ENCODE measurements around the gene RPRD1B. TPM values are rescaled to one million over a fixed set of nuclear protein-coding genes. Genes with fewer than 3 reads are reported as not detected.

The RPRD1B gene
- polyA plus RNA-seq, 2 of the 4 experiments (the other 2 are of a cell fraction), result 16.4 to 28.4 TPM

DNA sequence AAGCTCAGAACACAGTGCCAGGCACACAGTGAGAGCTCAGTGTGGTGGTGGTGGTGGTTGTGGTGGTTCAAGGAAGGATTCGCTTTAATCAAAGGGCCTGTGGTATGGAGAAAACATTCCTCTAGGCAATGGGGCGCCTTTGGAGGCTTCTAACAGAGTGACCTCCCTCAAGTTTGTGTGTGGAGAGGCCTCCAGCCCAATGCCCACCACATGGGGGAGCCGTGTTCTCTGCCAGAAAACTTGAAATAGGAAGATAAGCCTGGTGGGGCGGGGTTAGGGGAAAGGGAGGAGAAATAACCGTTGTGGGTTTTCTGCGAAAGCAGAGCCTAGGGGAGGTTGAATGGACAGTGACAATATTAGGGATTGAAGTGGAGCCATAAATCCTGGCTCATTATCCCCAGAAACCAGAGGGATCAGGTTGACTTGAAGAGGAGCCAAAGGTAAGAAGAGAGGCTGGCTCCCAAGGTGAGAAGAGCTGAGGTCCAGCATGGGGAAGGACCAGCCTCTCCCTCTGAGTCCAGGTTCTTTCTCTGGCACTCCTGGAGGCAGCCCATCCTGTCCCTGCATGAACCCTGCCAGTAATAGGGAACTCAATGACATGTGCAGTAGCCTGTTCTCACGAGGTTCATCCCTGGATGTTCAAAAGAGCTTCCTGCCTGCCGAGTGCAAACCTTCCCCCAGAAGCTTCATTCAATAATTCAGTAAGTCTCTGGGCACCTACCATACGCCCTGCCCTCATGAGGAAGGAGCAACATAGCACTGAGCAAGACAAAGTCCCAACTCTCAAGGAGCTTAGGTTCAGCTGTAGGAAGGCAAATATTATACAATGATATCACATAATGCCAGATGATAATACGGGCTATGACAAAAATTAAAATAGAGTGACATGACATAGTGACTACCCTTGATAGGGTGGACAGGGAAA, 80.1 kb downstream of the RPRD1B start:
- WGBS (ENCODE audit: missing lambda C conversion rate), result 59% methylated on average over 10 of the region's 10 CpGs
- Histone ChIP-seq H3K9me3 (no peaks in the 10 kb centered on the region), H3K27ac (peak overlapping the region; percentile 80 to 88), H3K4me1 (peaks cover 60% of the 10 kb centered on the region), H3K4me3 (no peak overlapping the region), H3K4me2 (peak overlapping the region; percentile 28; the same call in 1 of the 3 replicates)
- peak in 1 of 2 experiments; percentile 67 for DNase-seq (ENCODE audit: low read depth in 1 of 2, low spot score in 1 of 2)
- CTCF ChIA-PET, result interaction anchor here (0.9 to 4.1 kb wide), 23 partner anchors 8 to 177 kb away, joined by 3 to 49 read pairs (median 5); no protein-coding TSS in a partner anchor
- no peak for FAIRE-seq
- ATAC-seq, result peak in 1 of 2 experiments; percentile 61; a peak in 3 of 6 replicates
- TF ChIP-seq KDM5A (IDR thresholded peaks at IDR 0.05), result no peak
- peak; percentile 57; the same call in 2 of the 3 replicates for TF ChIP-seq SMC3 (IDR thresholded peaks at IDR 0.05)
- TF ChIP-seq, protein P1, sequence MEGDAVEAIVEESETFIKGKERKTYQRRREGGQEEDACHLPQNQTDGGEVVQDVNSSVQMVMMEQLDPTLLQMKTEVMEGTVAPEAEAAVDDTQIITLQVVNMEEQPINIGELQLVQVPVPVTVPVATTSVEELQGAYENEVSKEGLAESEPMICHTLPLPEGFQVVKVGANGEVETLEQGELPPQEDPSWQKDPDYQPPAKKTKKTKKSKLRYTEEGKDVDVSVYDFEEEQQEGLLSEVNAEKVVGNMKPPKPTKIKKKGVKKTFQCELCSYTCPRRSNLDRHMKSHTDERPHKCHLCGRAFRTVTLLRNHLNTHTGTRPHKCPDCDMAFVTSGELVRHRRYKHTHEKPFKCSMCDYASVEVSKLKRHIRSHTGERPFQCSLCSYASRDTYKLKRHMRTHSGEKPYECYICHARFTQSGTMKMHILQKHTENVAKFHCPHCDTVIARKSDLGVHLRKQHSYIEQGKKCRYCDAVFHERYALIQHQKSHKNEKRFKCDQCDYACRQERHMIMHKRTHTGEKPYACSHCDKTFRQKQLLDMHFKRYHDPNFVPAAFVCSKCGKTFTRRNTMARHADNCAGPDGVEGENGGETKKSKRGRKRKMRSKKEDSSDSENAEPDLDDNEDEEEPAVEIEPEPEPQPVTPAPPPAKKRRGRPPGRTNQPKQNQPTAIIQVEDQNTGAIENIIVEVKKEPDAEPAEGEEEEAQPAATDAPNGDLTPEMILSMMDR (IDR thresholded peaks at IDR 0.05), result peak; percentile 35; the same call in 2 of the 3 replicates
- peak; percentile 43 to 62 for TF ChIP-seq RAD21 (conservative IDR thresholded peaks at IDR 0.05 in 1 of 2, IDR thresholded peaks at IDR 0.05 in 1 of 2)
- POLR2A ChIA-PET, result no interaction called here

DNA sequence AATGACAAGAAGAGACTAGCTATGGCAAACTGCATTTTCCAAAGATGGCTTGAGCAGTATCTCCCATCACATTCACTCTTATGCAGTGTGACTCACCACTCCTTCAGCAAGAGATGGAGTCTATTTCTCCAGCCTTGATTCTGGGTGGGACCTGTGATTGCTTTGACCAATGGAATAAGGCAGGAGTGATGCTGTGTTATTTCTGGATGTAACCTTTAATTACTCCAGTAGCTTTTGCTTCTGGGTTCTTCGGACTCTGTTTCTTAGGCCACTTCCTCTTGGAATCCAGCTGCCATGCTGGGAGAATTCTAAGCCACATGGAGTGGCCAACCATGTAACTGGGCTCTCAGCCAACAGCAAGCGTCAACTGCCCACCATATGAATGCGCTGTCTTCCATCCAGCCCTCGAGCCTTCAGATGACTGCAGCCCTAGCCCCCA, 80.8 kb downstream of the RPRD1B start:
- ATAC-seq (peak in 1 of 2 experiments; percentile 46; a peak in 3 of 6 replicates), DNase-seq (ENCODE audit: low read depth in 1 of 2, low spot score in 1 of 2) (peak in 1 of 2 experiments; percentile 47), FAIRE-seq (no peak)
- H3K4me2 ChIP-seq, result no peak overlapping the region
- H3K9me3 ChIP-seq, result no peaks in the 10 kb centered on the region
- ChIA-PET CTCF (interaction anchor here (0.9 to 4.1 kb wide), 15 partner anchors 9 to 131 kb away, joined by 3 to 49 read pairs (median 7); no protein-coding TSS in a partner anchor), POLR2A (no interaction called here)
- 89% methylated on average over 4 of the region's 4 CpGs for WGBS (ENCODE audit: missing lambda C conversion rate)
- peak overlapping the region; percentile 80 to 88 for H3K27ac ChIP-seq
- H3K4me1 ChIP-seq, result peaks cover 53% of the 10 kb centered on the region
- TF ChIP-seq PHF8 (IDR thresholded peaks at IDR 0.05; ENCODE audit: borderline replicate concordance, low read depth) (no peak), FOSL2 (IDR thresholded peaks at IDR 0.05) (no peak), FOSL2 (CRISPR knock-in tag; IDR thresholded peaks at IDR 0.05) (peak; percentile 58; the same call in 1 of the 2 replicates)
- no peak overlapping the region for H3K4me3 ChIP-seq

DNA sequence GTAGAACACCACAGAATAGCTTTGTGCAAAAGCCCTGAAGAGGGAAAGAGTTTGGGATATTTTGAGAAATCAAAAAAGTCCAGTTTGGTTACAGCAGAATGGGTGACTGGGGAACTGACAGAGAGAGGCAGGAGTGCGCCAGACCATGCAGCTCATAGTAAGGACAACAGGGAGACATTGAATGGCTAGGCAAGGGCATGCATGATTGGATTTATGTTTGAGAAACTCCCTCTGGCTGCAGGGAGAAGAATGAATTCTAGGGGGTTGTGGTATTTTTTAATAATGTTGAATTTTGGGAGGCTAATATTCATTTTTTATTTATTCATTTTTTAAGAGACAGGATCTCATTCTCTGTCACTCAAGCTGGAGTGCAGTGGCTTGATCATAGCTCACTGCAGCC, 81.7 kb downstream of the RPRD1B start:
- 91% methylated on average over 1 of the region's 1 CpG for WGBS (ENCODE audit: missing lambda C conversion rate)

DNA sequence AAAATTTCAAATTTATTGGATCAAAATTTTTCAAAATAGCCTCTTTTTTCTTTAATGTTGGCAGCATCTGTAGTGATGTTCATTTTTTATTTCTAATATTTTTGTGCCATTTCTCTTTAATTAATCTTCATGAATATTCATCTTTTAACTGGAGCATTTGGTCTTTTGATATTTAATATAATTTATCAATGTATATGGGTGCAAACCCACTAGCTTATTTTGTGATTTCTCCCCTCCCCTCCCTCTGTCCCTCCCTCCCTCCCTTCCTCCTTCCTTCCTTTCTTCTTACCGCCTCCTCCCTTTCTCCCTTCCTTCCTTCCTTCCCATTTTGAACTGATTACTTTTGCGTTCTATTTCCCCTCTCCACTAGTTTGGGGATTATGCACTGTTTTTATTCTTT, 82.3 kb downstream of the RPRD1B start:
- no peak overlapping the region for H3K4me2 ChIP-seq
- no peak for TF ChIP-seq NFE2L2 (conservative IDR thresholded peaks at IDR 0.05; ENCODE audit: low read length)
- TF ChIP-seq HDAC2 (IDR thresholded peaks at IDR 0.05), result no peak
- no peak for TF ChIP-seq MAFK (IDR thresholded peaks at IDR 0.05; ENCODE audit: partially characterized antibody)
- TF ChIP-seq TP53 (CRISPR knock-in tag; IDR thresholded peaks at IDR 0.05), result no peak
- no peak for TF ChIP-seq ZC3H11A (IDR thresholded peaks at IDR 0.05)
- TF ChIP-seq HOXA7 (CRISPR knock-in tag; IDR thresholded peaks at IDR 0.05), result no peak
- TF ChIP-seq POLR2A (IDR thresholded peaks at IDR 0.05; ENCODE audit: low read length), result no peak
- TF ChIP-seq EHF (CRISPR knock-in tag; IDR thresholded peaks at IDR 0.05), result no peak
- TF ChIP-seq GATA3 (IDR thresholded peaks at IDR 0.05; ENCODE audit: borderline replicate concordance), result no peak
- TF ChIP-seq MYC (IDR thresholded peaks at IDR 0.05; ENCODE audit: borderline replicate concordance, low read length), result no peak
- no peak for TF ChIP-seq ZFP36 (IDR thresholded peaks at IDR 0.05; ENCODE audit: borderline replicate concordance, partially characterized antibody)
- no peak for TF ChIP-seq KDM1A (IDR thresholded peaks at IDR 0.05; ENCODE audit: low read depth)
- no peak for TF ChIP-seq NPAS2 (CRISPR knock-in tag; IDR thresholded peaks at IDR 0.05; ENCODE audit: borderline replicate concordance)
- TF ChIP-seq CHD2 (IDR thresholded peaks at IDR 0.05; ENCODE audit: low read length, partially characterized antibody), result no peak
- TF ChIP-seq HEYL (CRISPR knock-in tag; IDR thresholded peaks at IDR 0.05), result no peak
- TF ChIP-seq, protein P2, sequence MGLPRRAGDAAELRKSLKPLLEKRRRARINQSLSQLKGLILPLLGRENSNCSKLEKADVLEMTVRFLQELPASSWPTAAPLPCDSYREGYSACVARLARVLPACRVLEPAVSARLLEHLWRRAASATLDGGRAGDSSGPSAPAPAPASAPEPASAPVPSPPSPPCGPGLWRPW (IDR thresholded peaks at IDR 0.05), result no peak
- H3K4me3 ChIP-seq, result no peak overlapping the region
- no peak for ATAC-seq
- FAIRE-seq, result no peak
- H3K27ac ChIP-seq, result no peak overlapping the region
- POLR2A ChIA-PET, result no interaction called here
- 92% methylated on average over 2 of the region's 2 CpGs for WGBS (ENCODE audit: missing lambda C conversion rate)
- CTCF ChIA-PET, result interaction anchor here (1.1 to 4.1 kb wide), 7 partner anchors 12 to 72 kb away, joined by 3 to 31 read pairs (median 14); no protein-coding TSS in a partner anchor
- H3K4me1 ChIP-seq, result peaks cover 38% of the 10 kb centered on the region
- no peak for DNase-seq (ENCODE audit: low read depth in 1 of 2, low spot score in 1 of 2)
- H3K9me3 ChIP-seq, result no peaks in the 10 kb centered on the region

More for the DNA sequence above, 81.7 kb downstream of the RPRD1B start:
- TF ChIP-seq, protein P1 (IDR thresholded peaks at IDR 0.05), result 0 out of 3 replicates have a peak, but pooled peaks have one; percentile 6
- TF ChIP-seq POLR2AphosphoS2 (conservative IDR thresholded peaks at IDR 0.05; ENCODE audit: low read length) (no peak), EHMT2 (IDR thresholded peaks at IDR 0.05; ENCODE audit: low read depth) (no peak)
- DNase-seq (ENCODE audit: low read depth in 1 of 2, low spot score in 1 of 2), result no peak
- Histone ChIP-seq H3K9me3 (no peaks in the 10 kb centered on the region), H3K4me2 (no peak overlapping the region), H3K4me3 (no peak overlapping the region), H3K27ac (peak overlapping the region; percentile 19 to 88; a peak in 3 of 6 replicates), H3K4me1 (peaks cover 45% of the 10 kb centered on the region)
- no peak for ATAC-seq
- ChIA-PET POLR2A (no interaction called here), CTCF (interaction anchor here (0.7 to 4.1 kb wide), 11 partner anchors 12 to 106 kb away, joined by 3 to 49 read pairs (median 8); no protein-coding TSS in a partner anchor)
- FAIRE-seq, result no peak

Data from A549 (cell line).